NB4 (cell line): ENCODE results near the gene ALDH4A1.

Source experiments
- POLR2A ChIP-seq: IDR thresholded peaks from 2 replicates; pipeline ENCODE4 v1.6.1; 2011; ENCODE audit warnings: mild to moderate bottlenecking; ENCODE audit not compliant: insufficient read length; ENCODE audit errors: extremely low read depth
- TF ChIP-seq, protein P1 (sequence below): IDR thresholded peaks from one replicate; pipeline ENCODE4 v1.5.1; 2012; ENCODE audit warnings: low read depth, low read length

DNA sequence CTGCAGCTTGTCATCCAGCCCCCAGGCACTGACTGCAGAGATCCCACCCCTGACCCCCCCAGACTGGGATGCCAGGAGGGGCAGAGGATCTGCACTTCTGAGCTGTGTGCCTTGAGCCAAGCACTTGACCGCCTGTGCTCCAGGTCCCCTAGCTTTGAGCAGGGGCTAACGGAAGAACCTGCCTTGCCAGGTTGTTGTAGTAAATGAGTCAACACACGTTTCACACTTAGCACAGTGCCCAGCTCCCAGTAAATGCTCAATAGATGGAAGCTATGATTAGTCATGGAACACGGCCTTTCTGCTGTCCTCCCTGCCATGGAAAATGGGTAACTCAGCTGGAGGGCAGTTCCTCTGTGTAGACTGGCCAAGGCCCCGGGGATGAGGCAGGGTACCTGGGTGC, 30.0 kb upstream of the ALDH4A1 start:
- TF ChIP-seq, protein P1, sequence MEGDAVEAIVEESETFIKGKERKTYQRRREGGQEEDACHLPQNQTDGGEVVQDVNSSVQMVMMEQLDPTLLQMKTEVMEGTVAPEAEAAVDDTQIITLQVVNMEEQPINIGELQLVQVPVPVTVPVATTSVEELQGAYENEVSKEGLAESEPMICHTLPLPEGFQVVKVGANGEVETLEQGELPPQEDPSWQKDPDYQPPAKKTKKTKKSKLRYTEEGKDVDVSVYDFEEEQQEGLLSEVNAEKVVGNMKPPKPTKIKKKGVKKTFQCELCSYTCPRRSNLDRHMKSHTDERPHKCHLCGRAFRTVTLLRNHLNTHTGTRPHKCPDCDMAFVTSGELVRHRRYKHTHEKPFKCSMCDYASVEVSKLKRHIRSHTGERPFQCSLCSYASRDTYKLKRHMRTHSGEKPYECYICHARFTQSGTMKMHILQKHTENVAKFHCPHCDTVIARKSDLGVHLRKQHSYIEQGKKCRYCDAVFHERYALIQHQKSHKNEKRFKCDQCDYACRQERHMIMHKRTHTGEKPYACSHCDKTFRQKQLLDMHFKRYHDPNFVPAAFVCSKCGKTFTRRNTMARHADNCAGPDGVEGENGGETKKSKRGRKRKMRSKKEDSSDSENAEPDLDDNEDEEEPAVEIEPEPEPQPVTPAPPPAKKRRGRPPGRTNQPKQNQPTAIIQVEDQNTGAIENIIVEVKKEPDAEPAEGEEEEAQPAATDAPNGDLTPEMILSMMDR: no peak
- TF ChIP-seq POLR2A: no peak
